Neural progenitor cell (in vitro differentiated cells): Measurements from ENCODE around the gene CD320.

Experiments used
- EZH2 ChIP-seq: fragments of 200-600 bp; sonication (generic); IDR thresholded peaks from 2 replicates; pipeline ENCODE4 v1.6.1; 2017; ENCODE audit warnings: antibody characterized with exemption, mild to moderate bottlenecking, moderate library complexity
- EZH2phosphoT487 ChIP-seq: fragments of 200-600 bp; sonication (generic); IDR thresholded peaks from 2 replicates; pipeline ENCODE4 v1.6.1; 2017; ENCODE audit warnings: antibody characterized with exemption
- TF ChIP-seq, protein P1 (sequence below): fragments of 200-600 bp; sonication (generic); IDR thresholded peaks from 2 replicates; pipeline ENCODE4 v1.5.1; 2017; ENCODE audit warnings: antibody characterized with exemption, mild to moderate bottlenecking

DNA sequence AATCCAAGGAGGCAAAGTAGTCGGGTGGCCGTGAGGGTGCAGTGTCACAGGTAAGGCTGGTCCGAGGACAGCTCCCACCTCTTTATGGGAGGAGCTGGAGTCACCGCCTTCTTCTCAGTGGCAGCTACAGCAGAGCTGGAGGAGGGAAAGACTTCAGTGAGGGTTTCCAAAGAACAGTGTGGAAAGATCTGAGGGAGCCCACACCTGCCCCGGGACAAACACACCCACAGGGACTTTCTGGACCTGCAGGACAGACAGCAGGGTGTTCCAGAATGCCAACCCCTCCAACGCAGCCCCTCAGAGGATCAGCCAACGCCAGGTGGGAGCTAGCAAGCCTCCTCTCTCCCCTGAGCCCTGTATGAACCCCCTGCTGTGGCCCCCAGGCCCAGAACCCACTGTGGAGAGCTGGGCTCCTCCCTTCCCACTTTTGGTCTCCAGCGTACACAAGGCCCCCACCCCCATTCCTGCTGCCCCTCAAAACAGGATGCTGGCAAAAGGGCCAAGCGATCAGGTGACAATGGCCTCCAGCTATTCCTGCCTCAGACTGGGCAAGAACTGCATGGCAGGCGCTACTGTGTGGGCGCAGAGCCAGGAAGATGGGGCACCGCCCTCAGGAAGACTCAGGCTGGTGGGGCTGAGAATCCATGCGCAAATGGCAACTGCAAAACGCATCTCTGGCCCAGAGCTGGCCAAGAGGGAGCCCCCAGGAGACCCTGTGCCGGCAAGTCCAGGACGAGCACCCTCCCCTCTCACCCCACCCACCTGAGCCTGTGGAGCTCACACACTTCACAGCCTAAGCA lies 3.5 kb upstream of the CD320 start:
- TF ChIP-seq, protein P1, sequence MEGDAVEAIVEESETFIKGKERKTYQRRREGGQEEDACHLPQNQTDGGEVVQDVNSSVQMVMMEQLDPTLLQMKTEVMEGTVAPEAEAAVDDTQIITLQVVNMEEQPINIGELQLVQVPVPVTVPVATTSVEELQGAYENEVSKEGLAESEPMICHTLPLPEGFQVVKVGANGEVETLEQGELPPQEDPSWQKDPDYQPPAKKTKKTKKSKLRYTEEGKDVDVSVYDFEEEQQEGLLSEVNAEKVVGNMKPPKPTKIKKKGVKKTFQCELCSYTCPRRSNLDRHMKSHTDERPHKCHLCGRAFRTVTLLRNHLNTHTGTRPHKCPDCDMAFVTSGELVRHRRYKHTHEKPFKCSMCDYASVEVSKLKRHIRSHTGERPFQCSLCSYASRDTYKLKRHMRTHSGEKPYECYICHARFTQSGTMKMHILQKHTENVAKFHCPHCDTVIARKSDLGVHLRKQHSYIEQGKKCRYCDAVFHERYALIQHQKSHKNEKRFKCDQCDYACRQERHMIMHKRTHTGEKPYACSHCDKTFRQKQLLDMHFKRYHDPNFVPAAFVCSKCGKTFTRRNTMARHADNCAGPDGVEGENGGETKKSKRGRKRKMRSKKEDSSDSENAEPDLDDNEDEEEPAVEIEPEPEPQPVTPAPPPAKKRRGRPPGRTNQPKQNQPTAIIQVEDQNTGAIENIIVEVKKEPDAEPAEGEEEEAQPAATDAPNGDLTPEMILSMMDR: no peak
- TF ChIP-seq EZH2phosphoT487 (no peak), EZH2 (no peak)
